ENCODE results near the gene MAP7D1.

Gene MAP7D1

DNA sequence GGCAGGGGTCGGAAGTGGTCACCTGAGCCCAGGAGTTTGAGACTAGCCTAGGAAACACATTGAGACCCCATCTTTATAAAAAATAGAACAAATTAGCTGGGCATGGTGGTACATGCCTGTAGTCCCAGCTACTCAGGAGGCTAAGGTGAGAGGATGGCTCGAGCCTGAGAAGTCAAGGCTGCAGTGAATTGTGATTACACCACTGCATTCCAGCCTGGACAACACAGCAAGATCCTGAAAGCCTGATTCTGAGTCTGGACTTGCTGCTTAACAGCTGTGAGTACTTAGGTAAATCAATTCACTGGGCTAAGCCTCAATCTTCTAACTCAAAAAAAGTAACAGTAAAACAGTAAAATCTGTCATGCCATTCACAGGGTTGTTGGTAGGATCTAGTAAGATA, 11.5 kb upstream of the MAP7D1 start:
- no peak for TF ChIP-seq ZFX (IDR thresholded peaks at IDR 0.05; ENCODE audit: borderline replicate concordance)
- TF ChIP-seq, protein P1, sequence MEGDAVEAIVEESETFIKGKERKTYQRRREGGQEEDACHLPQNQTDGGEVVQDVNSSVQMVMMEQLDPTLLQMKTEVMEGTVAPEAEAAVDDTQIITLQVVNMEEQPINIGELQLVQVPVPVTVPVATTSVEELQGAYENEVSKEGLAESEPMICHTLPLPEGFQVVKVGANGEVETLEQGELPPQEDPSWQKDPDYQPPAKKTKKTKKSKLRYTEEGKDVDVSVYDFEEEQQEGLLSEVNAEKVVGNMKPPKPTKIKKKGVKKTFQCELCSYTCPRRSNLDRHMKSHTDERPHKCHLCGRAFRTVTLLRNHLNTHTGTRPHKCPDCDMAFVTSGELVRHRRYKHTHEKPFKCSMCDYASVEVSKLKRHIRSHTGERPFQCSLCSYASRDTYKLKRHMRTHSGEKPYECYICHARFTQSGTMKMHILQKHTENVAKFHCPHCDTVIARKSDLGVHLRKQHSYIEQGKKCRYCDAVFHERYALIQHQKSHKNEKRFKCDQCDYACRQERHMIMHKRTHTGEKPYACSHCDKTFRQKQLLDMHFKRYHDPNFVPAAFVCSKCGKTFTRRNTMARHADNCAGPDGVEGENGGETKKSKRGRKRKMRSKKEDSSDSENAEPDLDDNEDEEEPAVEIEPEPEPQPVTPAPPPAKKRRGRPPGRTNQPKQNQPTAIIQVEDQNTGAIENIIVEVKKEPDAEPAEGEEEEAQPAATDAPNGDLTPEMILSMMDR (IDR thresholded peaks at IDR 0.05), result no peak
- H3K27ac ChIP-seq, result no peak overlapping the region

- TF ChIP-seq, protein P1 (IDR thresholded peaks at IDR 0.05), result no peak
- no peak for TF ChIP-seq ZFX (IDR thresholded peaks at IDR 0.05; ENCODE audit: borderline replicate concordance)
- peak overlapping the region; percentile 78 for H3K27ac ChIP-seq
Observed at GRCh38 chr1:36148821-36149236, 7.1 kb upstream of the MAP7D1 start.

GRCh38 chr1:36149237-36149972, 6.6 kb upstream of the MAP7D1 start, which contains the start of gene TRAPPC3:
Gene TRAPPC3 (minus strand): TSS chr1:36149486. CDS start chr1:36149378, 108 bp downstream.
- TF ChIP-seq ZFX (IDR thresholded peaks at IDR 0.05; ENCODE audit: borderline replicate concordance), result no peak
- TF ChIP-seq, protein P1 (IDR thresholded peaks at IDR 0.05), result peak; percentile 93
- H3K27ac ChIP-seq, result peak within 1 kb of the TSS; percentile 78

GRCh38 chr1:36149973-36150295, 6.0 kb upstream of the MAP7D1 start:
- peak overlapping the region; percentile 78 for H3K27ac ChIP-seq
- no peak for TF ChIP-seq ZFX (IDR thresholded peaks at IDR 0.05; ENCODE audit: borderline replicate concordance)
- TF ChIP-seq, protein P1 (IDR thresholded peaks at IDR 0.05), result no peak

- H3K27ac ChIP-seq, result peak overlapping the region; percentile 78
- TF ChIP-seq, protein P1 (IDR thresholded peaks at IDR 0.05), result no peak
- TF ChIP-seq ZFX (IDR thresholded peaks at IDR 0.05; ENCODE audit: borderline replicate concordance), result no peak
Observed at GRCh38 chr1:36150296-36151133, 5.4 kb upstream of the MAP7D1 start.

- H3K27ac ChIP-seq, result peak overlapping the region; percentile 78
- no peak for TF ChIP-seq ZFX (IDR thresholded peaks at IDR 0.05; ENCODE audit: borderline replicate concordance)
- TF ChIP-seq, protein P1 (IDR thresholded peaks at IDR 0.05), result no peak
Observed at GRCh38 chr1:36151134-36151844, 4.7 kb upstream of the MAP7D1 start.
